ENCODE measurements around the gene PIGS. TPM values are rescaled to one million over a fixed set of nuclear protein-coding genes. Genes with fewer than 3 reads are reported as not detected.

The PIGS gene
- total RNA-seq, 4 donors from 2014 or later, result 7.2 to 48.3 (median 26.6) TPM

DNA sequence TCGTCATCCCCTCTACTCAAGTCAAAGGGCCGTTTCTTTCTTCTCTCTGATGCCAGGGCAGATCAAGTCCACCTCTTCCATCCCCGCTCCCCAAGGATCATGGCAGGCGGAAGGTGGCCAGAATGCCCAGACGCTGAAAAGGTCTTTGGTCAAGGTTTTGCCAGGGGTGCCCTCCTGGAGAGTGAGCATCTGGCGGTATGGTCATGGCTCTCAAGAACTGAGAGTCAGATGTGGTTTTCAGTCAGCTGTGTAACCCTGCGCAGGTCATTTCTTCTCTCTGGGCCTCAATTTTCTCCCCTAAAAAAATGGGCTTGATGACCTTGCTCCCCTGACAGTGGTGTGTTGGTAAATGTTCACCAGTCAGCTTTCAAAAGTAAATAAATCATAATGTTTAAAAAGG, 52.7 kb downstream of the PIGS start:
- DNase-seq, result no peak
- Histone ChIP-seq H3K4me3 (no peak overlapping the region), H3K4me1 (no peaks in the 10 kb centered on the region), H3K9me3 (no peaks in the 10 kb centered on the region), H3K27me3 (no peaks in the 10 kb centered on the region), H3K27ac (no peak overlapping the region), H3K36me3 (no peaks in the 10 kb centered on the region)
- intact Hi-C loops (cut with DNase I; ENCODE audit: low total_unique reads), result no loop called here
- no peak for TF ChIP-seq POLR2A (IDR thresholded peaks at IDR 0.05)
- TF ChIP-seq, protein P1, sequence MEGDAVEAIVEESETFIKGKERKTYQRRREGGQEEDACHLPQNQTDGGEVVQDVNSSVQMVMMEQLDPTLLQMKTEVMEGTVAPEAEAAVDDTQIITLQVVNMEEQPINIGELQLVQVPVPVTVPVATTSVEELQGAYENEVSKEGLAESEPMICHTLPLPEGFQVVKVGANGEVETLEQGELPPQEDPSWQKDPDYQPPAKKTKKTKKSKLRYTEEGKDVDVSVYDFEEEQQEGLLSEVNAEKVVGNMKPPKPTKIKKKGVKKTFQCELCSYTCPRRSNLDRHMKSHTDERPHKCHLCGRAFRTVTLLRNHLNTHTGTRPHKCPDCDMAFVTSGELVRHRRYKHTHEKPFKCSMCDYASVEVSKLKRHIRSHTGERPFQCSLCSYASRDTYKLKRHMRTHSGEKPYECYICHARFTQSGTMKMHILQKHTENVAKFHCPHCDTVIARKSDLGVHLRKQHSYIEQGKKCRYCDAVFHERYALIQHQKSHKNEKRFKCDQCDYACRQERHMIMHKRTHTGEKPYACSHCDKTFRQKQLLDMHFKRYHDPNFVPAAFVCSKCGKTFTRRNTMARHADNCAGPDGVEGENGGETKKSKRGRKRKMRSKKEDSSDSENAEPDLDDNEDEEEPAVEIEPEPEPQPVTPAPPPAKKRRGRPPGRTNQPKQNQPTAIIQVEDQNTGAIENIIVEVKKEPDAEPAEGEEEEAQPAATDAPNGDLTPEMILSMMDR (IDR thresholded peaks at IDR 0.05), result no peak

DNA sequence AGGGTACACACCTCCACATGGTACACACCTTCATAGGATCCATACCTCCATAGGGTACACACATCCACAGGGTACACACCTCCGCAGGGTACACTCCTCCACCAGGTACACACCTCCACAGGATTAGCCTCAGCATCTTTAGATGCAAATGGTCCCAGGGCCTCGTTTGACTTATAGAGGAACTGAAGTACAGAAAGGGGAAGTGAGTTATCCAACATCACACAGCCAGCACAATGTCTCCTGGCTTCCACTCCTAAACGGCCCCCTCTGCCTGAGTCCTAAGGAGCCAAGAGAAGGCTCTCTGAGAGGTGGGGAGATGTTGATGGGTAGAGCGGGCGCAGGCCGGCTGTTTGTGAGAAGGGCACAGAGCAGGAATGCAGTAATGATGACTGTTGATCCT, 53.2 kb downstream of the PIGS start:
- Histone ChIP-seq H3K36me3 (no peaks in the 10 kb centered on the region), H3K27me3 (no peaks in the 10 kb centered on the region), H3K4me1 (no peaks in the 10 kb centered on the region), H3K27ac (no peak overlapping the region), H3K4me3 (no peak overlapping the region), H3K9me3 (no peaks in the 10 kb centered on the region)
- TF ChIP-seq, protein P1 (IDR thresholded peaks at IDR 0.05), result no peak
- no peak for TF ChIP-seq POLR2A (IDR thresholded peaks at IDR 0.05)
- intact Hi-C loops (cut with DNase I; ENCODE audit: low total_unique reads), result no loop called here
- no peak for DNase-seq

DNA sequence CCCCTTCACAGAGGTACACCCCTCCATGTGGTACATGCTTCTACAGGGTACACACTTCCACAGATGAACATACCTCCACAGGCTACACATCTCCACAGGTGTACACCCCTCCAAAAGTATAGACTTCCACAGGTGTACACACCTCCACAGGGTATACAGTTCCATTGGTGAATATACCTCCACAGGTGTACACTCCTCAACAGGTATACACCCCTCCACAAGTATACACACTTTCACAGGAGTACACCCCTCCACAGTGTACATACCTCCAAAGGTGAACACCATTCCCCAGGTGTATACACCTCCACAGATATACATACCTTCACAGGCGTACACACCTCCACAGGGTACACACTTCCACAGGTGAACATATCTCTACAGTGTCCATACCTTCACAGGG, 55.8 kb downstream of the PIGS start:
- intact Hi-C loops (cut with DNase I; ENCODE audit: low total_unique reads), result no loop called here

DNA sequence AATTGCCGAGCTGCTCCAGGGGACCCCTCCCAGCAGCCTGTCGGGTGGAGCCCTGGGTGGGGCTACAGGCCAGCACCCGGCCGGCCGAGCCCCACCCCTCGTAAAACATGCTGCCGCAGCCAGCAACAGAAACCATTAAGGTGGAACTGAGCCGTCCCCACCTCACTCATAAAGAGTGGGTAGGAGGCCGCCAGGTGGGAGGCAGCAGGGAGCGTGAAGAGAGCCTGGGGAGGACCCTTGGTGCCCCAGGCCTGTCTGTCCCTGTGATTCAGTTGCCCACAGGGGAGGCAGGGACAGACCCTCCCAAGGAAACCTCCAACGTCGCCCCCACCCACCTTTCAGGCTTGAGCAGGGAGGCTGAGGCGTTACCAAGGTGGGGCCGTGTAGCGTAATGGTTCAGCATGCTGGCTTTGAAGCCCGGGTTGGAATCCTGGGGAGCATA, 56.7 kb downstream of the PIGS start:
- intact Hi-C loops (cut with DNase I; ENCODE audit: low total_unique reads), result no loop called here

More for the DNA sequence above, 55.8 kb downstream of the PIGS start:
- no peak overlapping the region for H3K4me3 ChIP-seq
- H3K27ac ChIP-seq, result no peak overlapping the region
- no peaks in the 10 kb centered on the region for H3K4me1 ChIP-seq
- H3K27me3 ChIP-seq, result no peaks in the 10 kb centered on the region
- H3K36me3 ChIP-seq, result no peaks in the 10 kb centered on the region
- no peaks in the 10 kb centered on the region for H3K9me3 ChIP-seq
- no peak for DNase-seq
- TF ChIP-seq, protein P1 (IDR thresholded peaks at IDR 0.05), result no peak
- no peak for TF ChIP-seq POLR2A (IDR thresholded peaks at IDR 0.05)

DNA sequence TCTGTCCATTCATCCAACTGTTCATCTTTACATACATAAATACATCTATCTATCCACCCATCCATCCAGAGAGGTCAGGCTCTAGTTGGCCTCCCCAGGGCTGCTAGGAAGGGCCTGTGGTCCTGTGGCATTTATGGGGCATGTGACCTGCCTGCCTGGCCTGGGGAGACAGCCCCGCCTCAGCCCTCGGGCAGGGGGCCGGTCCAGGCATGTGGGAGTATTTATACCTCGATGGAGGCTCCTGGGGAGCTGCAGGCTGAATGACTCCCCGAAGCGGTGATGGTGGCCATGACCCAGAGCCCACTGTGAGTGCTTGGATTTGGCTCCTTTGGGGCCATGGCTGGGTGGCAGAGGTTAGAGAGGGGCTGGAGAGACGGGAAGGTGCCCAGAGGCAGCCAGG, 57.8 kb downstream of the PIGS start:
- no peak for DNase-seq
- intact Hi-C loops (cut with DNase I; ENCODE audit: low total_unique reads), result no loop called here
- Histone ChIP-seq H3K36me3 (no peaks in the 10 kb centered on the region), H3K9me3 (no peaks in the 10 kb centered on the region), H3K4me3 (no peak overlapping the region), H3K27ac (no peak overlapping the region), H3K27me3 (peaks cover 0 to 3% of the 10 kb centered on the region in 2 donors), H3K4me1 (no peaks in the 10 kb centered on the region)
- TF ChIP-seq POLR2A (IDR thresholded peaks at IDR 0.05), result no peak
- TF ChIP-seq, protein P1 (IDR thresholded peaks at IDR 0.05), result no peak

More for the DNA sequence above, 56.7 kb downstream of the PIGS start:
- no peaks in the 10 kb centered on the region for H3K36me3 ChIP-seq
- H3K27me3 ChIP-seq, result no peaks in the 10 kb centered on the region
- TF ChIP-seq, protein P1 (IDR thresholded peaks at IDR 0.05), result no peak
- TF ChIP-seq POLR2A (IDR thresholded peaks at IDR 0.05), result no peak
- DNase-seq, result no peak
- no peaks in the 10 kb centered on the region for H3K9me3 ChIP-seq
- H3K4me3 ChIP-seq, result no peak overlapping the region
- H3K27ac ChIP-seq, result no peak overlapping the region
- H3K4me1 ChIP-seq, result no peaks in the 10 kb centered on the region
